ENCODE measurements around the gene GRIA1. TPM values are rescaled to one million over a fixed set of nuclear protein-coding genes. Genes with fewer than 3 reads are reported as not detected.

Gene GRIA1
- total RNA-seq, 4 donors from 2014 or later = 1.7 TPM; not detected in 3

DNA sequence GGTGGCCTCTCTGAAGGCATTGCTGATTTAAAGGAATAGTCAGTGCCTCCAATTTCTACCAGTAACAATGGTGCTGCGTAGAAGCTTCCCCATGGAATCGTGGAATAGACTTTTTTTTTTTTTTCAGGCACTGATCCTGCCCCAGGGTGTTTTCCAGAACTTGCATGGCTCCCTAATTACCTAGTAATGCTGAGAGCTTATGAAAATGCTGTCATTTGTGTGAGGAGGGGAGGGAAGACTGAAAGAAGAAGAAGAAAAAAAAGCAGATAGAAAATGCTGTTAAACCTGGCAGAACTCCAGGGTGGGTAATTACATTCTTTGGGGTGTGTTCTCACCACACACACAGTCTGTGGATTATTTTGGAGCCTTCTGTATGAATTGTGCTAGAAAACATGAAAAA lies 4.8 kb upstream of the GRIA1 start:
- Histone ChIP-seq H3K4me1 (no peaks in the 10 kb centered on the region), H3K27ac (no peak overlapping the region), H3K27me3 (no peaks in the 10 kb centered on the region), H3K9me3 (no peaks in the 10 kb centered on the region), H3K4me3 (no peak overlapping the region), H3K36me3 (no peaks in the 10 kb centered on the region)
- no peak for DNase-seq
- TF ChIP-seq, protein P1, sequence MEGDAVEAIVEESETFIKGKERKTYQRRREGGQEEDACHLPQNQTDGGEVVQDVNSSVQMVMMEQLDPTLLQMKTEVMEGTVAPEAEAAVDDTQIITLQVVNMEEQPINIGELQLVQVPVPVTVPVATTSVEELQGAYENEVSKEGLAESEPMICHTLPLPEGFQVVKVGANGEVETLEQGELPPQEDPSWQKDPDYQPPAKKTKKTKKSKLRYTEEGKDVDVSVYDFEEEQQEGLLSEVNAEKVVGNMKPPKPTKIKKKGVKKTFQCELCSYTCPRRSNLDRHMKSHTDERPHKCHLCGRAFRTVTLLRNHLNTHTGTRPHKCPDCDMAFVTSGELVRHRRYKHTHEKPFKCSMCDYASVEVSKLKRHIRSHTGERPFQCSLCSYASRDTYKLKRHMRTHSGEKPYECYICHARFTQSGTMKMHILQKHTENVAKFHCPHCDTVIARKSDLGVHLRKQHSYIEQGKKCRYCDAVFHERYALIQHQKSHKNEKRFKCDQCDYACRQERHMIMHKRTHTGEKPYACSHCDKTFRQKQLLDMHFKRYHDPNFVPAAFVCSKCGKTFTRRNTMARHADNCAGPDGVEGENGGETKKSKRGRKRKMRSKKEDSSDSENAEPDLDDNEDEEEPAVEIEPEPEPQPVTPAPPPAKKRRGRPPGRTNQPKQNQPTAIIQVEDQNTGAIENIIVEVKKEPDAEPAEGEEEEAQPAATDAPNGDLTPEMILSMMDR (IDR thresholded peaks at IDR 0.05) = no peak
- no peak for TF ChIP-seq POLR2A (IDR thresholded peaks at IDR 0.05)

DNA sequence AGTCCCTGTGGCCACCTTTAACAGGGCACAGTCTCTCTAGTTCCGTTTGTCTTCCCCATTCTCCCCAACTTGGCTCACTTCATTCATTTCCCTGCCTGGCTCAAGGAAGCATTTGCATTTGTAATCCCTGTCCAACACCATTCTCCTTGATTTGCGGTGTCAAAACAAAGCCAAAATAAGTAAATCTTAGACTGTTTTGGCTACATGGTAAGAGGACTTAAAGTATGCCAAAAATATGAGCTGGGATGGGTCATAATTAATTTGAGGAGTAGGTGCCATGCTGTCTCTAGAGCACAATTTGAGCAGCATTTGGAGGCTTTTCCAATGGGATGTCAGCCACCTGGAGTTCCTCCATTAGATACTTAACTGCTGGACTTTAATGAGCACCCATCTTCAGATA lies 3.7 kb upstream of the GRIA1 start:
- Histone ChIP-seq H3K4me1 (no peaks in the 10 kb centered on the region), H3K27me3 (no peaks in the 10 kb centered on the region), H3K4me3 (no peak overlapping the region), H3K9me3 (no peaks in the 10 kb centered on the region), H3K36me3 (no peaks in the 10 kb centered on the region), H3K27ac (no peak overlapping the region)
- DNase-seq = no peak
- TF ChIP-seq, protein P1 (IDR thresholded peaks at IDR 0.05) = no peak
- no peak for TF ChIP-seq POLR2A (IDR thresholded peaks at IDR 0.05)

DNA sequence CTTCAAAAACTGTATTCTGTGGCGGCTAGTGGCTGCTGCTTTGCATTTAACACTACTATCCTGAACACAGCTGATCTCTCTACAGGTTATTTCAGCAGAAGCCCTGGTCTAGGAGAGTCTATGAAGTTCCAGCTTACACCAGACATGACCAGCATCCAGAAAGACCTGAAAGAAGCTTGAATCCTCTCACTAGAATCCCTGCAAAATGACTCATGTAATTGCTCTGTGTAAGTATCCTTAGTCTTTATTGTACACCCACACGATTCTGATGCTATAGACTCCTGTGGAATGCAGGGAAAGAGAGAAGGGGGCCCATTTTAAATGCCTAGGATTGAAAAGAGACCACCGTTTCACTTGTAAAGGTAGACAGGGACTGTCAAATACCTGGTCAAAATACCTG lies 859 bp upstream of the GRIA1 start:
- H3K27ac ChIP-seq = no peak overlapping the region
- no peaks in the 10 kb centered on the region for H3K4me1 ChIP-seq
- no peak overlapping the region for H3K4me3 ChIP-seq
- H3K27me3 ChIP-seq = no peaks in the 10 kb centered on the region
- H3K36me3 ChIP-seq = no peaks in the 10 kb centered on the region
- no peaks in the 10 kb centered on the region for H3K9me3 ChIP-seq
- no peak for DNase-seq
- no peak for TF ChIP-seq POLR2A (IDR thresholded peaks at IDR 0.05)
- TF ChIP-seq, protein P1 (IDR thresholded peaks at IDR 0.05) = no peak

DNA sequence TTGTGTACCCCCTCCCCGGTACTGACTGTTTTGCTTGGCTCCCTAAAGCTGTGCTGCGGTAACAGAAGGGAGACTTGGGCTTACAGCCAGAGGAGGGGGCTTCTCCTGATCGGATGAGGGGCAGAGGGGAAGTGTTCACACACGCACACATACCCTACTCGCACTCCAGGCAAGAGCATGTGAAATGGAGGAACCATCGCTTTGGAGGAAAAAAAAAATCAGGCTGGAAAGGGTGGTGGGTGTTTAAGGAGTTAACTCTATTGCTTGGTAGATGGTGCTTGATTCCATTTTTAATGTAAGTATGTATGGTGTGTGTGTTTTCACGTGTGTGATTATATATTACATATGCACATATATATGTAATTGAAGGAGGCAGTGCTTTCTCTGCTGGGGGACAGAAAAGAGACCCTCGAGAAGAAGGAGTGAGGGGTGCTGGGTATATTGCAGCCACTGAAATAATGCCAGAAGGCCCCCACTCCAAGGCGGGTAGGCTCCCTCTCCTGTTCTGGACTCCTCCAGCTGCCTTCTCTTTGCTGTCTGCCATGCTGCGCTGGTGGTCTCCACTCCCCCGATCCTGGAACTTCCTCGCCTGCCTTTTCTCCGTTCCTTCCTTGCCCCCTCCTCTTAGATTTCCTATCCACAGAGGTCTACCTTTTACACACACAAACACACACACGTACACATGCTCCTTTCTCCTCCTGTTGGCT lies 721 bp downstream of the GRIA1 start:
- no peaks in the 10 kb centered on the region for H3K9me3 ChIP-seq
- no peaks in the 10 kb centered on the region for H3K27me3 ChIP-seq
- H3K36me3 ChIP-seq = no peaks in the 10 kb centered on the region
- H3K4me3 ChIP-seq = no peak overlapping the region
- H3K4me1 ChIP-seq = no peaks in the 10 kb centered on the region
- TF ChIP-seq, protein P1 (IDR thresholded peaks at IDR 0.05) = no peak
- no peak for TF ChIP-seq POLR2A (IDR thresholded peaks at IDR 0.05)
- no peak overlapping the region for H3K27ac ChIP-seq
- DNase-seq = no peak

DNA sequence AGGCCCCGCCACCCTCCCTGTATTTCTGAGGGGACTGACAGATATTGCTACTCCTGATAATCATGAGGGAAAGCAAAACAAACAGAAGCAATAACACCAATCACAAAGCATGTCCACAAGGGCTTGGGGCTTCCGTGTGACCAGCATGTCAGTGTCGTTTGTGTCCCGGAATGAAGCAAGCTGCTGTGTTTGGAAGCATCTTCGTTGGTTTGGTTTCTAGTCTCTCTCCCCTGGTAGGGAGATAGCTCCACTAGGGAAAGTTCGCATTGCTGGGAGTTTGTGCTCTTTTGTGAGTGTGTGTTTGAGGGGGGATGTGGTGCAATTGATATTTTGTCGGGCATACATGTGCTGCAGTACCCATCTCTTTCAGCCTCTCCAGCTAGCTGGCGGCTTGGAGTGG lies 1.4 kb downstream of the GRIA1 start:
- Histone ChIP-seq H3K9me3 (no peaks in the 10 kb centered on the region), H3K27me3 (no peaks in the 10 kb centered on the region), H3K36me3 (no peaks in the 10 kb centered on the region), H3K27ac (no peak overlapping the region), H3K4me3 (no peak overlapping the region), H3K4me1 (no peaks in the 10 kb centered on the region)
- DNase-seq = no peak
- TF ChIP-seq, protein P1 (IDR thresholded peaks at IDR 0.05) = no peak
- TF ChIP-seq POLR2A (IDR thresholded peaks at IDR 0.05) = no peak

DNA sequence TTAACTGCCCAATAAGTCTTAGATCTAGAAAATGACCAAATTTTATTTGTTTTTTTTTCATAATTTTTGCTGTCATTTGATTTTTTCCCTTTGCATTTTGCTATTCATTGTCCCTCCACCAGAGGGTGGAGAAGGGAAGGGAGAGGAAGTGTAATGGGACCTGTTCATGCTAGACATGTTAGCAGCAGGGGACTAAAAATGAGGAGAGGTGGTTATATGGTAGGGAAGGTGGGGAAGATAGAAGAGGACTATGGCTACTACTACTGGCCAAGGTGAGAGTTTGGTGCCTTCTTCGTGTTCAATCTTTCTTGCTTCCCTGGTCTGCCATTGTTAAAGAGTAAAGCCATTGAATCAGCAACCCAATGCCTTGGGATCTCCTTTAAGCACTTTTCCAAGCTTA lies 6.4 kb downstream of the GRIA1 start:
- H3K27me3 ChIP-seq = no peaks in the 10 kb centered on the region
- no peaks in the 10 kb centered on the region for H3K4me1 ChIP-seq
- H3K36me3 ChIP-seq = no peaks in the 10 kb centered on the region
- DNase-seq = no peak
- H3K9me3 ChIP-seq = no peaks in the 10 kb centered on the region
- no peak overlapping the region for H3K27ac ChIP-seq
- H3K4me3 ChIP-seq = no peak overlapping the region
- TF ChIP-seq, protein P1 (IDR thresholded peaks at IDR 0.05) = peak in 4 of 6 experiments; percentile 6 to 37 (median 28)
- TF ChIP-seq POLR2A (IDR thresholded peaks at IDR 0.05) = no peak
